HTERT RPE-1 (cell line): ENCODE results near the gene PATE3.

ENCODE experiments used
- in situ Hi-C: fragments of 300-500 bp; cut with MboI; formaldehyde crosslinking; loops from 4 replicates; pipeline ENCODE4 v1.14.3; 2020; ENCODE audit warnings: low sequenced_read_pairs

PATE3 gene

GRCh38 chr11:125787827-125788226 lies at the start of gene PATE3:
PATE3 (plus strand) TSS chr11:125788127; CDS start chr11:125788152, 25 bp downstream.
- in situ Hi-C loops, result no loop called here

- in situ Hi-C loops, result no loop called here
Measured at GRCh38 chr11:125740617-125741016, 47.3 kb upstream of the PATE3 start.

GRCh38 chr11:125743681-125744080 lies 44.2 kb upstream of the PATE3 start:
- in situ Hi-C loops, result no loop called here

GRCh38 chr11:125745979-125746378 lies 41.9 kb upstream of the PATE3 start, which contains the start of gene PATE1:
PATE1 (plus strand) TSS chr11:125746279; CDS start chr11:125746305, 26 bp downstream.
- in situ Hi-C loops, result no loop called here

GRCh38 chr11:125750629-125751028 lies 37.3 kb upstream of the PATE3 start:
- in situ Hi-C loops, result no loop called here

GRCh38 chr11:125756050-125756449 lies 31.9 kb upstream of the PATE3 start:
- in situ Hi-C loops, result no loop called here

GRCh38 chr11:125762445-125762844 lies 25.5 kb upstream of the PATE3 start:
- in situ Hi-C loops, result no loop called here

- in situ Hi-C loops, result no loop called here
Measured at GRCh38 chr11:125763483-125763882, 24.4 kb upstream of the PATE3 start.

- in situ Hi-C loops, result no loop called here
Measured at GRCh38 chr11:125766251-125766650, 21.7 kb upstream of the PATE3 start.

GRCh38 chr11:125768336-125769046 lies 19.4 kb upstream of the PATE3 start:
- in situ Hi-C loops, result no loop called here

GRCh38 chr11:125770583-125770982 lies 17.3 kb upstream of the PATE3 start:
- in situ Hi-C loops, result no loop called here

- in situ Hi-C loops, result no loop called here
Measured at GRCh38 chr11:125772834-125773505, 15.0 kb upstream of the PATE3 start.

GRCh38 chr11:125773516-125773915 lies 14.4 kb upstream of the PATE3 start:
- in situ Hi-C loops, result no loop called here

GRCh38 chr11:125777309-125777708 lies 10.6 kb upstream of the PATE3 start:
- in situ Hi-C loops, result no loop called here

GRCh38 chr11:125778728-125779127 lies 9.2 kb upstream of the PATE3 start, which contains the start of gene PATE2:
PATE2 (minus strand) TSS chr11:125778828; CDS start chr11:125778773, 55 bp downstream.
- in situ Hi-C loops, result no loop called here

- in situ Hi-C loops, result no loop called here
Measured at GRCh38 chr11:125784678-125785077, 3.2 kb upstream of the PATE3 start.

GRCh38 chr11:125790825-125791224 lies 2.9 kb downstream of the PATE3 start:
- in situ Hi-C loops, result no loop called here

GRCh38 chr11:125797641-125798040 lies 9.7 kb downstream of the PATE3 start:
- in situ Hi-C loops, result no loop called here

GRCh38 chr11:125799808-125800207 lies 11.9 kb downstream of the PATE3 start:
- in situ Hi-C loops, result no loop called here

- in situ Hi-C loops, result no loop called here
Measured at GRCh38 chr11:125802387-125802786, 14.5 kb downstream of the PATE3 start.

GRCh38 chr11:125807909-125808308 lies 20.0 kb downstream of the PATE3 start:
- in situ Hi-C loops, result no loop called here

- in situ Hi-C loops, result no loop called here
Measured at GRCh38 chr11:125833016-125833415, 45.1 kb downstream of the PATE3 start, which contains the start of gene PATE4. PATE4 (plus strand) TSS chr11:125833316; CDS start chr11:125833360, 44 bp downstream.
